Stomach (tissue), 9 donors: ENCODE results near the gene IL20RA. TPM values are rescaled to one million over a fixed set of nuclear protein-coding genes. Genes with fewer than 3 reads are reported as not detected.

Experiments
- DNase-seq, 2 donors: peaks; one replicate each; pipeline versions ENCODE4 v3.0.0 to v3.0.0-alpha.2; 2013 to 2019
- H3K27ac ChIP-seq, 5 donors: fragments of 200-600 bp in 4 of 5; sonication (generic) in 4 of 5; one replicate each; pipeline ENCODE4 v1.5.1; 2013 to 2019; ENCODE audit warnings: mild to moderate bottlenecking in 1 of 5, moderate library complexity in 1 of 5
- H3K27me3 ChIP-seq, 3 donors: fragments of 200-600 bp; sonication (generic); one replicate each; pipeline ENCODE4 v1.5.1; 2017 to 2019; ENCODE audit warnings: mixed run types in 1 of 3
- H3K36me3 ChIP-seq, 4 donors: fragments of 200-600 bp; sonication (generic); 1 replicate in 3 of 4; 2 replicates in 1 of 4; pipeline ENCODE4 v1.5.1; 2016 to 2019
- H3K4me1 ChIP-seq, 4 donors: fragments of 200-600 bp; sonication (generic); one replicate each; pipeline ENCODE4 v1.5.1; 2016 to 2019
- H3K4me3 ChIP-seq, 4 donors: fragments of 200-600 bp; sonication (generic) in 3 of 4; one replicate each; pipeline ENCODE4 v1.5.1; 2016 to 2019; ENCODE audit warnings: mild to moderate bottlenecking in 1 of 4
- H3K9me3 ChIP-seq, 4 donors: fragments of 200-600 bp; sonication (generic); one replicate each; pipeline ENCODE4 v1.5.1; 2016 to 2019
- EP300 ChIP-seq: sonication (generic); formaldehyde crosslinking; IDR thresholded peaks from one replicate; pipeline ENCODE4 v1.6.1; 2017; ENCODE audit warnings: antibody characterized with exemption
- POLR2A ChIP-seq, 4 donors: fragments of 450-650 bp; IDR thresholded peaks; one replicate each; pipeline ENCODE4 v1.6.1; 2016; ENCODE audit warnings: antibody characterized with exemption in 4 of 4, control low read depth in 2 of 4, mild to moderate bottlenecking in 1 of 4, moderate library complexity in 1 of 4
- POLR2AphosphoS5 ChIP-seq, 3 donors: sonication (generic); formaldehyde crosslinking; IDR thresholded peaks; one replicate each; pipeline ENCODE4 v1.6.1; 2016; ENCODE audit warnings: antibody characterized with exemption in 3 of 3
- WGBS, 5 donors: extraction: QIAGEN DNeasy Blood & Tissue Kit in 3 of 5; methylation state at CpG; one replicate each; pipeline versions ENCODE4 v1.1.5 to v1.1.7; 2013 to 2018; 5-methylcytosine and 5-hydroxymethylcytosine counted together
- intact Hi-C: fragments of 100-400 bp; cut with DNase I; formaldehyde crosslinking; loops from one replicate; pipeline ENCODE4 v1.15.1; 2023; ENCODE audit warnings: low total_unique reads
- polyA plus RNA-seq, 3 donors: library from polyadenylated mRNA; stranded (reverse); fragments of 200-250 nt; gene quantifications; one replicate each; pipeline ENCODE4 v1.2.3, GENCODE V29; 2013
- total RNA-seq, 5 donors: library from RNA; depleted of rRNA; stranded (reverse); fragments of >200 nt; gene quantifications; one replicate each; pipeline versions ENCODE4 v1.1.0 to v1.2.3, GENCODE V29; 2014 to 2016
- TF ChIP-seq, protein P1 (sequence below), 7 experiments: fragments of 450-650 bp in 4 of 7; fragments of 200-600 bp in 3 of 7; sonication (generic) in 3 of 7; IDR thresholded peaks; one replicate each; pipeline ENCODE4 v1.5.1; 2016 to 2019; ENCODE audit warnings: antibody characterized with exemption in 7 of 7, control low read depth in 2 of 7, mild to moderate bottlenecking in 1 of 7
- donor health status: healthy with polysubstance abuse.
- donor health status: Bipolar disorder and iron deficiency.
- donor health status: healthy.

IL20RA gene
- total and polyA plus RNA-seq, 8 donors: 0.45 to 38.5 (median 7.0) TPM

DNA sequence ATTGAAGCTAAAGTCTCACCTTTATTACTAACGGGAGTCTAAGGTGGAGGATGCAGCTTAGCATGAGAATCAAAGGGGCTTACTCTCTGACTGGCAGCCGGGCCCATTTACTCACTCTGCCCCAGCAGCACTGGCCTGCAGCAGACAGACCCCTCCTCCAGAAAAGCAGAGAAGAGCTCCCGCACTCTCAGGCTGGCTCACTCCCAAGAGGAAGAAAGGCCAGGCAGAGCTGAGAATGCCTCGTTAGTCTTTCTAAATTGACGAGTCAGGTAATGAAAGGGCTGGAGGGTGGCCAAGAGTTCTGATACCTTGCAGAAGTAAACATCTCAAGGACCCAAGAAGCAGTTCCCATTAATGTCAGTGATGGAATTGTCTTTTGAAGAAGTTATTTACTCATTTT, 44.5 kb upstream of the IL20RA start:
- Histone ChIP-seq H3K27me3 (peaks cover 0 to 8% (median 0%) of the 10 kb centered on the region in 3 donors), H3K4me3 (no peak overlapping the region), H3K4me1 (no peaks in the 10 kb centered on the region), H3K27ac (no peak overlapping the region), H3K36me3 (no peaks in the 10 kb centered on the region), H3K9me3 (no peaks in the 10 kb centered on the region)
- DNase-seq: peak; percentile 40 to 59
- intact Hi-C loops: no loop called here
- WGBS, 5 donors: 20 to 39% (median 25%) methylated on average over 5 of the region's 5 CpGs
- TF ChIP-seq, protein P1, sequence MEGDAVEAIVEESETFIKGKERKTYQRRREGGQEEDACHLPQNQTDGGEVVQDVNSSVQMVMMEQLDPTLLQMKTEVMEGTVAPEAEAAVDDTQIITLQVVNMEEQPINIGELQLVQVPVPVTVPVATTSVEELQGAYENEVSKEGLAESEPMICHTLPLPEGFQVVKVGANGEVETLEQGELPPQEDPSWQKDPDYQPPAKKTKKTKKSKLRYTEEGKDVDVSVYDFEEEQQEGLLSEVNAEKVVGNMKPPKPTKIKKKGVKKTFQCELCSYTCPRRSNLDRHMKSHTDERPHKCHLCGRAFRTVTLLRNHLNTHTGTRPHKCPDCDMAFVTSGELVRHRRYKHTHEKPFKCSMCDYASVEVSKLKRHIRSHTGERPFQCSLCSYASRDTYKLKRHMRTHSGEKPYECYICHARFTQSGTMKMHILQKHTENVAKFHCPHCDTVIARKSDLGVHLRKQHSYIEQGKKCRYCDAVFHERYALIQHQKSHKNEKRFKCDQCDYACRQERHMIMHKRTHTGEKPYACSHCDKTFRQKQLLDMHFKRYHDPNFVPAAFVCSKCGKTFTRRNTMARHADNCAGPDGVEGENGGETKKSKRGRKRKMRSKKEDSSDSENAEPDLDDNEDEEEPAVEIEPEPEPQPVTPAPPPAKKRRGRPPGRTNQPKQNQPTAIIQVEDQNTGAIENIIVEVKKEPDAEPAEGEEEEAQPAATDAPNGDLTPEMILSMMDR (IDR thresholded peaks at IDR 0.05): no peak
- TF ChIP-seq EP300: no peak
- no peak for TF ChIP-seq POLR2A (IDR thresholded peaks at IDR 0.05)
- no peak for TF ChIP-seq POLR2AphosphoS5 (IDR thresholded peaks at IDR 0.05)

DNA sequence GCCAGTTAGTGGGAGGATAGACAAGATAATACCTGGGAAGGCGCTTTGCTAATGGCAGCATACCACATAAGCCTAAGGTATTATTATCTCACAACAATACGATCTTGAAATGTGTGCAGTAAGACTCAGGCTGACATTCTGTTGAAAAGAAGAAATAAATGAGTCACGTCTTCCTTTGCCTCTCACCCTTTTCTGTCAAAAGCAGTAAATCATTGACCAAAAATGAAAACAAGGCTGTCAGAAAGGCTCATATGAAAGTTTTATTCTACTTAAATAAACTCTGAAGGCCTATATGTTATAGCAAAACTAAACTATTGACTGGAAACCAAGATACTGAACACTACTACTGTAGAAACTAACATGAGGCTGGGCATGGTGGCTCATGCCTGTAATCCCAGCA, 43.1 kb upstream of the IL20RA start:
- H3K9me3 ChIP-seq: no peaks in the 10 kb centered on the region
- H3K27me3 ChIP-seq: peaks cover 0 to 8% (median 0%) of the 10 kb centered on the region in 3 donors
- no peaks in the 10 kb centered on the region for H3K4me1 ChIP-seq
- DNase-seq: no peak
- 69 to 76% (median 71%) methylated on average over 3 of the region's 3 CpGs for WGBS, 5 donors
- H3K4me3 ChIP-seq: no peak overlapping the region
- H3K27ac ChIP-seq: no peak overlapping the region
- intact Hi-C loops: no loop called here
- no peak for TF ChIP-seq POLR2AphosphoS5 (IDR thresholded peaks at IDR 0.05)
- TF ChIP-seq POLR2A (IDR thresholded peaks at IDR 0.05): no peak
- TF ChIP-seq EP300: no peak
- TF ChIP-seq, protein P1 (IDR thresholded peaks at IDR 0.05): no peak
- no peaks in the 10 kb centered on the region for H3K36me3 ChIP-seq

DNA sequence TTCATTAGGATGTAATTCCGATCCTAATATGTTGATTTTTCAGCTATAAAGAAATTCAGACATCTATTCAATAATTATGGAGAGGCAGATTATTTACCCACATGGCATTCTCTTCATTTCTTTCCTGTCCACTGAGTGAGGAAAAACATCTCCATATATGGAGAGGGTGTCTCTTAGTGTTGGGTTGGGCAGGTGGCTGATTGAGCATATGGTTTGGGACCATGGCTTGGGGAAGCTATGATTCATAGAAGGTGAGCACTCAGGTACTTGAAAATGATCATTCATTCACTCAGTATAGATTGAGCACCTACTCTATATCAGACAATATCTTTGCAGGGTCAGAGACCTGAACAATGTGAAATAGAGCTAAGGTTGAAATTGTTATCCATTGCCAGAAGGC, 41.3 kb upstream of the IL20RA start:
- WGBS, 5 donors: 95 to 100% (median 98%) methylated on average over 1 of the region's 1 CpG
- H3K4me1 ChIP-seq: no peaks in the 10 kb centered on the region
- no peak for TF ChIP-seq POLR2A (IDR thresholded peaks at IDR 0.05)
- TF ChIP-seq EP300: no peak
- TF ChIP-seq, protein P1 (IDR thresholded peaks at IDR 0.05): no peak
- TF ChIP-seq POLR2AphosphoS5 (IDR thresholded peaks at IDR 0.05): no peak
- no peaks in the 10 kb centered on the region for H3K36me3 ChIP-seq
- DNase-seq: no peak
- H3K27ac ChIP-seq: no peak overlapping the region
- no peaks in the 10 kb centered on the region for H3K9me3 ChIP-seq
- no peak overlapping the region for H3K4me3 ChIP-seq
- peaks cover 0 to 8% (median 0%) of the 10 kb centered on the region in 3 donors for H3K27me3 ChIP-seq
- intact Hi-C loops: no loop called here

DNA sequence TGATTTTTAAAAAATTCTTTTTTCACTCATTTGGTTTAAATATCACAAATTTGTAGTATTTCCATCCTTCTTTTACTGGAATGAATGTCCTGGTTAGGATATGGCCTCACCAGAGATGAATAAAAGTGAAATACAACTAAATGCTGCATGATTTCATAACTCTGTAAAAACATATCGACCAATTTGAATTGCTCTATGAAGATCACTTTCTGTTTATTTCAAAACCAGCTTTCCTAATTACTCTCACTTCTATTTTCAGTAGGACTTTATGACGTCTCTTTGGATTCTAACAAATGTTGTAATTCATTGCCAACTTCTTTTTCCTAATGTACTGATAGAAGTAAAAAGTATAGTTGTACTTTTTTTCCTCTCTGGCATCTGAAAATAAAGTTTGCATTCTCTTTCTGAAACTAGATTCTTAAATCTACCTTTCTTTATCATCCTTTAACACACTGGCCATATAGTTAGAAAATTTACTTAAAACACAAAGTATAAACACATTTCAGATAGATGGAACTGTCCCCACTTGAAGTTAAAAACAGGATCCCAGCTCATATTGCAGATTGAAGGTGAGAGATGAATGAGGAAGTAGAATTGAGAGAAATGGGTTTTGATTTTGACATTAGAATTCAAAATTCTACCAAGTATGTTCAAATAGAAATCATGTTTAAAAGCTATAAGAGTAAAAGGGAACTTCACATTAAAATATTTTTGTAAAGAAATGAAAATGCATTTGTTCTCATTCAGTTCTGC, 40.3 kb upstream of the IL20RA start:
- DNase-seq: no peak
- Histone ChIP-seq H3K4me1 (no peaks in the 10 kb centered on the region), H3K4me3 (no peak overlapping the region), H3K27ac (no peak overlapping the region), H3K36me3 (no peaks in the 10 kb centered on the region), H3K9me3 (no peaks in the 10 kb centered on the region), H3K27me3 (peaks cover 0 to 4% (median 0%) of the 10 kb centered on the region in 3 donors)
- intact Hi-C loops: no loop called here
- TF ChIP-seq, protein P1 (IDR thresholded peaks at IDR 0.05): no peak
- TF ChIP-seq POLR2AphosphoS5 (IDR thresholded peaks at IDR 0.05): no peak
- 51 to 72% (median 56%) methylated on average over 2 of the region's 2 CpGs for WGBS, 5 donors
